Stimulated activated naive CD8-positive, alpha-beta T cell treated with anti-CD3 and anti-CD28 coated beads, Interleukin-15, Interleukin-2, amounts not matched to agents 100 ng/mL and 50 ng/mL, for 24 hours (primary cell): Measurements from ENCODE around the gene DUSP10.

Source experiments
- H3K27ac Mint-ChIP-seq: one replicate; pipeline ENCODE4 v1.8.0; 2021; ENCODE audit warnings: mild to moderate bottlenecking, mixed read lengths
- H3K27me3 Mint-ChIP-seq: one replicate; pipeline ENCODE4 v1.8.0; 2021; ENCODE audit warnings: mixed read lengths
- H3K36me3 Mint-ChIP-seq: one replicate; pipeline ENCODE4 v1.8.0; 2021; ENCODE audit warnings: low read depth, mixed read lengths
- H3K4me1 Mint-ChIP-seq: one replicate; pipeline ENCODE4 v1.8.0; 2021; ENCODE audit warnings: low read depth, mixed read lengths
- H3K4me3 Mint-ChIP-seq: one replicate; pipeline ENCODE4 v1.8.0; 2021; ENCODE audit warnings: mild to moderate bottlenecking, mixed read lengths
- H3K9me3 Mint-ChIP-seq: one replicate; pipeline ENCODE4 v1.8.0; 2021; ENCODE audit warnings: mixed read lengths

The DUSP10 gene

GRCh38 chr1:221701570-221702186, 40.2 kb downstream of the DUSP10 start:
- Mint-ChIP-seq H3K27me3 (no peaks in the 10 kb centered on the region), H3K4me3 (no peak overlapping the region), H3K9me3 (no peaks in the 10 kb centered on the region), H3K4me1 (peaks cover 19% of the 10 kb centered on the region), H3K36me3 (peaks cover 56% of the 10 kb centered on the region), H3K27ac (no peak overlapping the region)

DNA sequence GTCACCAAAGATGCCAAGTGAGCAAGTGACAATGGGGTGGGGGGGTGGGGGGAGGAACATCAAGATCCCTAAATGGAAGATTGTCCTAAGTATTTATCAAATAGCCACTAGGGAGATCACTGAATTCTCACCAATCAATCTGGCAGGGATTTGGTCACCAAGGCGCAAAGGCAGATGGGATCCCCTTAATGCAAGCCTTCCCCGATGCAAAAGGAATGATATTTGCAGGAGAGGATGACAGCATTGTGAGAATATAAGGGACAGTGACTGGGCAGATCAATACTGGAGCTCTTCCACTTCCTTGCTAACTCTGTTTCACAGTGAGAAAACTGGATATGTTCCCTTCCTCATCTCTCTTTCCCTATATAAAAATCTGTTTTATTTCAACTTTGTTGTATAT, 40.9 kb downstream of the DUSP10 start:
- H3K9me3 Mint-ChIP-seq, result no peaks in the 10 kb centered on the region
- H3K4me1 Mint-ChIP-seq, result peaks cover 14% of the 10 kb centered on the region
- H3K4me3 Mint-ChIP-seq, result no peak overlapping the region
- no peak overlapping the region for H3K27ac Mint-ChIP-seq
- peaks cover 53% of the 10 kb centered on the region for H3K36me3 Mint-ChIP-seq
- no peaks in the 10 kb centered on the region for H3K27me3 Mint-ChIP-seq

- Mint-ChIP-seq H3K4me3 (no peak overlapping the region), H3K27ac (no peak overlapping the region), H3K4me1 (peaks cover 14% of the 10 kb centered on the region), H3K36me3 (peaks cover 48% of the 10 kb centered on the region), H3K9me3 (no peaks in the 10 kb centered on the region), H3K27me3 (no peaks in the 10 kb centered on the region)
Measured at GRCh38 chr1:221700536-221700935, 41.4 kb downstream of the DUSP10 start.

DNA sequence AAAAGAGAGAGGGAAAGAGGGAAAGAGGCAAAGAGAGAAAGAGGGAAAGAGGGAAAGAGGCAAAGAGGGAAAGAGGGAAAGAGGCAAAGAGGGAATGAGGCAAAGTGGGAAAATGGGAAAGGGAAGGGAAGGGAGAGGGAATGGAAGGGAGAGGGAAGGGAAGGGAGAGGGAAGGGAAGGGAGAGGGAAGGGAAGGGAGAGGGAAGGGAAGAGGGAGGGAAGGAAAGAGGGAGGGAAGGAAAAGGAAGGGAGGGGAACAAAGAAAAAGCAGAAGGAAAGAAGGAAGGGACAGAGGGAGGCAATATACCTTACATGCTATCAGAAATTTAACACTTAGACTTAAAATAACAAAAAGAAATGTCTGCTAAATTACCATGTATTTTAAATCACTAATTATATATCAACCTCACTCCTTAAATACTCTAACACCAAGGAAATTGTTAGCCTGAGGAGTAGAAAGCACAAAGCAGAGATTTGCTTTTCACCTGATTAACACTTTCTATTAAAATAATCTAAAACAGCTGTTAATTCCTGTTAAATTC, 41.8 kb downstream of the DUSP10 start:
- Mint-ChIP-seq H3K9me3 (no peaks in the 10 kb centered on the region), H3K4me1 (peaks cover 14% of the 10 kb centered on the region), H3K4me3 (no peak overlapping the region), H3K36me3 (peaks cover 44% of the 10 kb centered on the region), H3K27me3 (no peaks in the 10 kb centered on the region), H3K27ac (no peak overlapping the region)

GRCh38 chr1:221699577-221699976, 42.3 kb downstream of the DUSP10 start:
- Mint-ChIP-seq H3K4me3 (no peak overlapping the region), H3K4me1 (peaks cover 14% of the 10 kb centered on the region), H3K36me3 (peaks cover 39% of the 10 kb centered on the region), H3K9me3 (no peaks in the 10 kb centered on the region), H3K27me3 (no peaks in the 10 kb centered on the region), H3K27ac (no peak overlapping the region)

GRCh38 chr1:221698579-221699349, 43.1 kb downstream of the DUSP10 start:
- H3K27ac Mint-ChIP-seq, result no peak overlapping the region
- peaks cover 33% of the 10 kb centered on the region for H3K36me3 Mint-ChIP-seq
- no peaks in the 10 kb centered on the region for H3K9me3 Mint-ChIP-seq
- H3K4me1 Mint-ChIP-seq, result peaks cover 14% of the 10 kb centered on the region
- no peak overlapping the region for H3K4me3 Mint-ChIP-seq
- no peaks in the 10 kb centered on the region for H3K27me3 Mint-ChIP-seq

DNA sequence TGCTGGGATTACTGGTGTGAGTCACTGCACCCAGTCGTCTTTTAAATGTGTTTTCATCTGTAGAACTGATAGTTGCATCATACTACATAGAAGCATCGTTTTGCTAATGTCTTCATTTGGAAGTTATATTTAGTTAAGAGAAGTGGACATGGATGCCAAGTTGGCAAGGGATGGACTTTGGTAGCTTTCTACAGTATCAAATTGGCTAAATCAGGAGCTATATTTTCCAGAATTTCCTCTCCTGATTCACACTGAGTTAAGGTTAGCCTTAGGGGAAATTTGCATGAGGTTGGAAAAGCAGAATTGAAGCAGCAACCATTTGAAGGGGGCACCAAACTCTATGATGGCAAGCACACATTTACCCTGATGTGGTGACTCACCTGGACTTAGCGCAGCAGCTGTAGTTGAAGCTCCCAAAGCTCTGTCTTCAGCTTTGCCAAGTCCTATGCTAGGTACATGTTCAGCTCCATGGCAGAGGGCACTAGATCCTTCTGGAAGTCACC, 43.9 kb downstream of the DUSP10 start:
- peaks cover 14% of the 10 kb centered on the region for H3K4me1 Mint-ChIP-seq
- no peak overlapping the region for H3K27ac Mint-ChIP-seq
- peaks cover 3% of the 10 kb centered on the region for H3K9me3 Mint-ChIP-seq
- H3K27me3 Mint-ChIP-seq, result no peaks in the 10 kb centered on the region
- peaks cover 27% of the 10 kb centered on the region for H3K36me3 Mint-ChIP-seq
- H3K4me3 Mint-ChIP-seq, result no peak overlapping the region

DNA sequence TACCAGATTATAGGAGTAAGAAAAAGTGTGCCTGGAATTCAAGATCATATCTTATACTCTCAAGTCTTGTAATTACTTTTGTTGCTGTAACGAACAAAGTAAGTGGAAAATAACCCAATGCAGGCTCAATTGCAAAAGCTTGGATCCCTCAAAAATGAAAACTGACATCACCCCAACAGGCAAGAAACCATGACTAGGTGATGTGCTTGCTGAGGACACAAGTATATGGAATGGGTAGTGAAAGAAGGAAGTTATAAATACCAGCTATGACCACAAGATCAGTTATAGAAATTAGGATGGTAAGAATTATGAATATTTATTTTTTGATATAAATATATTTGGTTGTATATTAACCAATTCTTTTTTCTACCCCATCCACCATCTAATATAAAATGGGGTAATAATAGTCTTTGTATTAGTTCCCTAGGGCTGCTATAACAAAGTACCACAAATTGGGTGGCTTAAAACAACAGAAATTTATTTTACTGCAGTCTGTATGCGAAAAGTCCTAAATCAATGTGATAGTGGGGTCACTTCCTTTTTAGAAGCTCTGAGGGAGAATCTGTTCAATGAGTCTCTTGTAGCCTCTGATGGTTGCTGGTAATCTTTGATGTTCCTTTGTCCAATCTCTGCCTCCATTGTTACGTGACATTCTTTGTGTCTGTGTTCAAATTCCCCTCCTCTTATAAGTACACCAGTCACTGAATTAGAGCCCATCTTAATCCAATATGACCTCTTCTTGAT, 45.0 kb downstream of the DUSP10 start:
- H3K27me3 Mint-ChIP-seq, result no peaks in the 10 kb centered on the region
- H3K27ac Mint-ChIP-seq, result no peak overlapping the region
- peaks cover 14% of the 10 kb centered on the region for H3K4me1 Mint-ChIP-seq
- peaks cover 3% of the 10 kb centered on the region for H3K9me3 Mint-ChIP-seq
- peaks cover 20% of the 10 kb centered on the region for H3K36me3 Mint-ChIP-seq
- no peak overlapping the region for H3K4me3 Mint-ChIP-seq

DNA sequence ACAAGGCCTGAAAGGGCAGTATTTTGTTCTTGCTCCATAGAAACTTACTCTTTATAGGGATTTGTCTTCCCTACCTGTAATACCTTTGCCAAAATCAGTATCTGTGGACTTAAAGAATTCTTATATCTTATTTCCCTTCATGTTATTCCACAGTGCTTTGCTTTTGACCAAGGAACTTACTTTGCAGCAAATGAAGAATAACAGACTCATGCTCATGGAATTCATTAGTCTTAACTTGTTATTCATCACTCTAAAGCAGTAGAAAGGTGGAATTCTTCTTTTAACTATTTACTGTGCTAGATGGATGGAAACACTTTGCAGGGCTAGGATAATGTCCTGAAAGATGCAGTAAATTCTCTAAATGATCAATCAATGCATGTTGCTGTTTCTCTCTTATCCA, 45.9 kb downstream of the DUSP10 start:
- peaks cover 12% of the 10 kb centered on the region for H3K36me3 Mint-ChIP-seq
- H3K4me1 Mint-ChIP-seq, result peaks cover 14% of the 10 kb centered on the region
- H3K4me3 Mint-ChIP-seq, result no peak overlapping the region
- H3K27ac Mint-ChIP-seq, result no peak overlapping the region
- no peaks in the 10 kb centered on the region for H3K27me3 Mint-ChIP-seq
- peaks cover 3% of the 10 kb centered on the region for H3K9me3 Mint-ChIP-seq

DNA sequence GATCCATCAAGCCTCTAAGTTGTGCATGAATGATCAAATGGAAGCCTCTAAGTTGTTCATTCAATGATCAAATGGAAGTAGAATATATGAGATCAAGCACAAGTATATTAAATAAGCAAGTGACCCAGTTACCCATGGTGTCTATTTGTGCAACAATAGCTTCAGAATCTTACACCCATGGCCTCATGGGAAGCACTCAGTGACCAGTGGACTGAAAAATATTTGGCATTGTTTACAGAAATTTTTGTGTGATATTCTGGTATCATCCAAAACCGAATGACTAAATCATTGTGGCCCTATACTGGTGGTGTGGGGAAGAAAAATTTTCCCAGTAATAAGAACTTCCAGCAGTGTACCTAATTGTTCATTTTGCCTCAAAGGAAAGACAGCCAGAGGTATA, 46.6 kb downstream of the DUSP10 start:
- Mint-ChIP-seq H3K4me3 (no peak overlapping the region), H3K27me3 (no peaks in the 10 kb centered on the region), H3K27ac (no peak overlapping the region), H3K36me3 (peaks cover 10% of the 10 kb centered on the region), H3K4me1 (peaks cover 14% of the 10 kb centered on the region), H3K9me3 (peaks cover 3% of the 10 kb centered on the region)

DNA sequence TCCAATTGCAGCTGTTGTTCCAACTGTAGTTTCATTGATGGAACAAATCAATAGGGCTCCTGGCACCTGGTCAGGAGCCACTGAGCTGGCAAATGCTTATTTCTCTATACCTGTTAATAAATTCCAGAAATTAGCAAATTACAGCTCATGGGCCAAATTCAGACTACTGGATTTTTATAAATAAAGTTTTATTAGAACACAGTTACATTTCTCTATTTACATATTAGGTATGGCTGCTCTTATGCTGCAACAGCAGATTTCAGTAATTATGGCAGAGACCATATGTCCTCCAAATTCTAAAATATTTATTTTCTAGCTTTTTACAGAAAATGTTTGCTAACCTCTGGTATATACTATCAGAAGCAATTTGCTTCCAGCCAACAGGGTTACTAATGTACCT, 47.8 kb downstream of the DUSP10 start:
- Mint-ChIP-seq H3K9me3 (peaks cover 3% of the 10 kb centered on the region), H3K27me3 (no peaks in the 10 kb centered on the region), H3K27ac (no peak overlapping the region), H3K4me1 (peaks cover 13% of the 10 kb centered on the region), H3K36me3 (peaks cover 8% of the 10 kb centered on the region), H3K4me3 (no peak overlapping the region)

DNA sequence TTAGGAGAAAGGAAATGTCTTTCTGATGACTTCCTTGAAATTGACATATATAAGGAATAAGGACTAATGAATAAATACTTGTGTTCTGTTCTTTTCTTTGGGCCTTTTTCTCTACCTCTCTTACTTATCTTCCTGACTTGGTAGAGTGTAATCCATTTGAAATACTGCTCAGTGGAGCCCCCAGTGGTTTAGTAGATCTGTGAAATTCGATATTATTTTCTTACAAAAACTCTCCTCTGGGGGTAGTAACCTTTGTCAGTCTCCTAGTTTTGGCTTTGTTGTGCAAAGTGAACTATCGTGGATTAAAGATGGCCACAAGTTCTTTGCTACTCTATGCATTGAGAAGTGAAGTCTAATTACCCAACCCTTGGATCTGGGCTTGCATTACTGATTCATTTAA, 48.8 kb downstream of the DUSP10 start:
- Mint-ChIP-seq H3K27me3 (no peaks in the 10 kb centered on the region), H3K4me1 (peaks cover 13% of the 10 kb centered on the region), H3K36me3 (peaks cover 4% of the 10 kb centered on the region), H3K9me3 (peaks cover 3% of the 10 kb centered on the region), H3K4me3 (no peak overlapping the region), H3K27ac (no peak overlapping the region)

GRCh38 chr1:221692643-221693042, 49.2 kb downstream of the DUSP10 start:
- no peaks in the 10 kb centered on the region for H3K27me3 Mint-ChIP-seq
- no peak overlapping the region for H3K4me3 Mint-ChIP-seq
- peaks cover 3% of the 10 kb centered on the region for H3K9me3 Mint-ChIP-seq
- H3K27ac Mint-ChIP-seq, result no peak overlapping the region
- peaks cover 4% of the 10 kb centered on the region for H3K36me3 Mint-ChIP-seq
- H3K4me1 Mint-ChIP-seq, result peaks cover 15% of the 10 kb centered on the region

DNA sequence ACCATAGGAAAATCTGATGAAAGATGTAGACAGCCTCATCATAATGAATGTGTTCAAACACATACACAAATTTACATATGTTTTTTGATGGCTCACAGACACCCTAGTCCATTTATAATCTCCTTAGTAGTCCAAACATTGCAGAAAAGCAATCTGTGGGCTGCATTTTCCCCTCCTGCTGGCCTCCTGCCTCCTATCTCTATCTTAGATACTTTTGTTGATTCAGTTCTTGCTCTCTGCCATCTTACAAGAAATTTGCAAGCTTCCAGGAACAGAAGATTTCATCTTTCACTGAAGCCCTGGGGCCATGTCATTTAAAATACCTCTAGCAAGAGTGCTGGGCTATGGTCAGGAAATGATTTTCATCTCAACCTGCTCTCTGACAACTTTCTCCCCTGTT, 50.6 kb downstream of the DUSP10 start:
- Mint-ChIP-seq H3K27me3 (no peaks in the 10 kb centered on the region), H3K4me3 (no peak overlapping the region), H3K4me1 (peaks cover 18% of the 10 kb centered on the region), H3K36me3 (no peaks in the 10 kb centered on the region), H3K27ac (no peak overlapping the region), H3K9me3 (peaks cover 3% of the 10 kb centered on the region)

DNA sequence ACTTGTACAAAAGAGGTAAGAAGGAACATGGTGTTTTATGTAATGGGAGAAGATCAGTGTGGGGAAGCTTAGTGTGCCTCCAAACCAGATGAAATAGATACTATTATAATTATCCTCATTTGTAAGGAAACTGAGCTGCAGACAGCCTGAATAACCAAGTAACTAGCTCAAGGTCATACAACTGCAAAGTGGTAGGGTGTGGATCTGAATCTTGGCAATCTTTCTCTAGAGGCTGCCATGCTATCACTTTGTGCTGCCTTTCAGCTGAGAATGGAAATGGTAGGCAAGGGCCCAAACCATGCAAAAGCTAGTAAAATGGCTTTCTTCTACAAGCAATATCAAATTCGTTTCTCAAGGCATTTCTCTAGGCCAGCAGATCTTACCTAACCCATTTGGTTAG, 51.0 kb downstream of the DUSP10 start:
- Mint-ChIP-seq H3K9me3 (peaks cover 3% of the 10 kb centered on the region), H3K4me3 (no peak overlapping the region), H3K4me1 (peaks cover 18% of the 10 kb centered on the region), H3K27ac (no peak overlapping the region), H3K27me3 (no peaks in the 10 kb centered on the region), H3K36me3 (no peaks in the 10 kb centered on the region)
